Retinal pigment epithelial cell (primary cell): ENCODE measurements around the gene AMER3.
"Not testable (repeated sequence)": the region's sequence is repeated elsewhere in the genome, so short reads cannot be mapped to it uniquely, and the experiment has no call there.

ENCODE experiments used
- DNase-seq: peaks from one replicate; pipeline ENCODE4 v3.0.0-alpha.2; 2010; ENCODE audit warnings: low read depth
- H3K4me3 ChIP-seq: 2 replicates; pipeline ENCODE4 v1.5.1; 2011; ENCODE audit warnings: mild to moderate bottlenecking, low read length, control low read depth, moderate library complexity
- CTCF ChIP-seq: conservative IDR thresholded peaks from 2 replicates; pipeline ENCODE4 v1.5.1; 2011; ENCODE audit warnings: low read depth, low read length, control low read depth, inconsistent platforms

AMER3 gene

GRCh38 chr2:130755256-130756052 is at the start of gene AMER3:
Gene AMER3 (plus strand): TSS chr2:130755540. CDS start chr2:130762073, 6,533 bp downstream.
- DNase-seq: no peak
- peak within 1 kb of the TSS; percentile 39 for H3K4me3 ChIP-seq
- no peak for TF ChIP-seq CTCF

- DNase-seq, H3K4me3 ChIP-seq: not testable (repeated sequence)
These were observed 40.5 kb upstream of the AMER3 start for GRCh38 chr2:130714795-130715194.

- no peak for TF ChIP-seq CTCF
- DNase-seq: no peak
- no peak overlapping the region for H3K4me3 ChIP-seq
These were observed 35.3 kb upstream of the AMER3 start for GRCh38 chr2:130720036-130720435.

GRCh38 chr2:130720528-130720927 is 34.8 kb upstream of the AMER3 start:
- no peak for TF ChIP-seq CTCF
- H3K4me3 ChIP-seq: no peak overlapping the region

GRCh38 chr2:130724455-130724854 is 30.9 kb upstream of the AMER3 start:
- DNase-seq: no peak
- no peak for TF ChIP-seq CTCF
- no peak overlapping the region for H3K4me3 ChIP-seq

More at GRCh38 chr2:130720528-130720927, 34.8 kb upstream of the AMER3 start:
- DNase-seq: no peak

- peak overlapping the region; percentile 61 for H3K4me3 ChIP-seq
- DNase-seq: no peak
These were observed 28.6 kb upstream of the AMER3 start for GRCh38 chr2:130726614-130727180.

More at GRCh38 chr2:130726614-130727180, 28.6 kb upstream of the AMER3 start:
- TF ChIP-seq CTCF: no peak
